ENCODE results near the gene ANKRD29.
A peak's percentile ranks its signal among the peaks of the same experiment; 100 is the strongest.

ANKRD29 gene

GRCh38 chr18:23591011-23591410 is 71.7 kb downstream of the ANKRD29 start:
- no peaks in the 10 kb centered on the region for H3K79me2 ChIP-seq
- H3K9ac ChIP-seq, result no peak overlapping the region
- H3K27me3 ChIP-seq (ENCODE audit: control insufficient read depth, insufficient read depth, low read length), result no peaks in the 10 kb centered on the region
- H3K27ac ChIP-seq, result no peak overlapping the region
- H3K4me1 ChIP-seq, result peaks cover 3% of the 10 kb centered on the region
- TF ChIP-seq CTCF (IDR thresholded peaks at IDR 0.05), result no peak
- H2AFZ ChIP-seq, result peak overlapping the region; percentile 57
- no peak overlapping the region for H3K4me2 ChIP-seq (ENCODE audit: low read length)
- no peaks in the 10 kb centered on the region for H3K36me3 ChIP-seq (ENCODE audit: control insufficient read depth, insufficient read depth, low read length)
- H3K4me3 ChIP-seq (ENCODE audit: low read depth, low read length), result no peak overlapping the region
- no peaks in the 10 kb centered on the region for H3K9me3 ChIP-seq (ENCODE audit: control insufficient read depth, low read length)

DNA sequence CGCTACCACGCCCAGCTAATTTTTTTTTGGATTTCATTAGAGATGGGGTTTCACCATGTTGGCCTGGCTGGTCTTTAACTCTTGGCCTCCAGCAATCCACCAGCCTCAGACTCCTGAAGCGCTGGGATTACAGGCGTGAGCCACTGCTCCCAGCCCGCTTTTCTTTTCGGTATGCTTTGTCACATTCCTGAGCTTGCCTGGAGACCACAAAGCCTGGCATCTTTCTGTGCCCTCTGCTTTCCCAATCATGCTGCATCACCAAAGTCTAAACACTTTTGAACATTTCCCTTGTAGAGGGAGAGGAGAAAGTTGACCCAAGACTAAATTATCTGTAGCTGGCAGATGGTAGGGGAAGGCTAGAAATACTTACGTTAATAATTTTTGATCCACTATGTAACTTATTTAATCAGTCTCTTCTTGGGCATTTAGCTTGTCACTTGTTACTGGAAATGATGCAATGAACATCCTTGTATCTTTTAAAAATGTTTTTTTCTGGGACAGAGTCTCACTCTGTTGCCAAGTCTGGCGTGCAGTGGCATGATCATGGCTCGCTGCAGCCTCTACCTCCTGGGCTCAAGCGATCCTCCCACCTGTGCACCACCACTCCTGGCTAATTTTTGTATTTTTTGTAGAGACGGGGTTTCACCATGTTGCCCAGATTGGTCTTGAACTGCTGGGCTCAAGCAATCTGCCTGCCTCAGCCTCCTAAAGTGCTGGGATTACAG is 73.7 kb downstream of the ANKRD29 start:
- no peaks in the 10 kb centered on the region for H3K9me3 ChIP-seq (ENCODE audit: control insufficient read depth, low read length)
- H3K79me2 ChIP-seq, result peaks cover 16% of the 10 kb centered on the region
- H3K27ac ChIP-seq, result no peak overlapping the region
- H3K4me1 ChIP-seq, result peaks cover 3% of the 10 kb centered on the region
- no peaks in the 10 kb centered on the region for H3K36me3 ChIP-seq (ENCODE audit: control insufficient read depth, insufficient read depth, low read length)
- no peak for TF ChIP-seq CTCF (IDR thresholded peaks at IDR 0.05)
- H3K27me3 ChIP-seq (ENCODE audit: control insufficient read depth, insufficient read depth, low read length), result no peaks in the 10 kb centered on the region
- no peak overlapping the region for H3K4me3 ChIP-seq (ENCODE audit: low read depth, low read length)
- H3K9ac ChIP-seq, result no peak overlapping the region
- H3K4me2 ChIP-seq (ENCODE audit: low read length), result no peak overlapping the region
- H2AFZ ChIP-seq, result no peak overlapping the region

- Histone ChIP-seq H3K4me3 (ENCODE audit: low read depth, low read length) (peak overlapping the region; percentile 98), H3K27ac (peak overlapping the region; percentile 99), H3K9ac (no peak overlapping the region), H3K4me1 (peaks cover 12% of the 10 kb centered on the region), H3K9me3 (ENCODE audit: control insufficient read depth, low read length) (no peaks in the 10 kb centered on the region), H3K36me3 (ENCODE audit: control insufficient read depth, insufficient read depth, low read length) (no peaks in the 10 kb centered on the region), H3K4me2 (ENCODE audit: low read length) (peak overlapping the region; percentile 47), H3K27me3 (ENCODE audit: control insufficient read depth, insufficient read depth, low read length) (no peaks in the 10 kb centered on the region), H2AFZ (peak overlapping the region; percentile 85), H3K79me2 (peaks cover 33% of the 10 kb centered on the region)
- TF ChIP-seq CTCF (IDR thresholded peaks at IDR 0.05), result no peak
These were observed 75.5 kb downstream of the ANKRD29 start for GRCh38 chr18:23587220-23587642.

GRCh38 chr18:23586249-23587196 is 76.2 kb downstream of the ANKRD29 start, which contains the start of gene NPC1:
TSS of gene NPC1 (minus strand) at chr18:23586506. CDS start at chr18:23586343, 163 bp downstream.
- Histone ChIP-seq H3K9ac (peak within 1 kb of the TSS; percentile 98), H3K4me3 (ENCODE audit: low read depth, low read length) (peak within 1 kb of the TSS; percentile 98)
- TF ChIP-seq CTCF (IDR thresholded peaks at IDR 0.05), result peak; percentile 78

More at GRCh38 chr18:23586249-23587196, 76.2 kb downstream of the ANKRD29 start, which contains the start of gene NPC1:
- peak within 1 kb of the TSS; percentile 99 for H3K27ac ChIP-seq
- H3K4me2 ChIP-seq (ENCODE audit: low read length), result peak within 1 kb of the TSS; percentile 83
- no peaks in the 10 kb centered on the region for H3K36me3 ChIP-seq (ENCODE audit: control insufficient read depth, insufficient read depth, low read length)
- peaks cover 18% of the 10 kb centered on the region for H3K4me1 ChIP-seq
- no peaks in the 10 kb centered on the region for H3K27me3 ChIP-seq (ENCODE audit: control insufficient read depth, insufficient read depth, low read length)
- peaks cover 39% of the 10 kb centered on the region for H3K79me2 ChIP-seq
- peak within 1 kb of the TSS; percentile 85 for H2AFZ ChIP-seq
- H3K9me3 ChIP-seq (ENCODE audit: control insufficient read depth, low read length), result no peaks in the 10 kb centered on the region

Data from parathyroid adenoma (tissue), 2 donors.